ENCODE data around the gene GCLC.
"Not testable (repeated sequence)": the region's sequence is repeated elsewhere in the genome, so short reads cannot be mapped to it uniquely, and the experiment has no call there.

- TF ChIP-seq CTCF (IDR thresholded peaks at IDR 0.05 in 2 of 3, conservative IDR thresholded peaks at IDR 0.05 in 1 of 3; ENCODE audit: control insufficient read depth in 2 of 3, extremely low read depth in 1 of 3, insufficient read depth in 1 of 3, low read depth in 3 of 3, low read length in 3 of 3); JUNB (IDR thresholded peaks at IDR 0.05); ASH2L (IDR thresholded peaks at IDR 0.05; ENCODE audit: borderline replicate concordance, low read depth); REST (IDR thresholded peaks at IDR 0.05; ENCODE audit: low read depth, low read length); NFYA (IDR thresholded peaks at IDR 0.05; ENCODE audit: borderline replicate concordance, low read depth, low read length); ZBTB11 (CRISPR knock-in tag; IDR thresholded peaks at IDR 0.05); RAD21 (IDR thresholded peaks at IDR 0.05; ENCODE audit: insufficient read depth, low read depth, low read length); POLR2A (IDR thresholded peaks at IDR 0.05; ENCODE audit: low read depth, low read length); RBBP5 (conservative IDR thresholded peaks at IDR 0.05); YY1 (IDR thresholded peaks at IDR 0.05; ENCODE audit: low read depth, low read length); HDAC6 (IDR thresholded peaks at IDR 0.05; ENCODE audit: unreplicated experiment); PAX8 (IDR thresholded peaks at IDR 0.05); ZNF592 (IDR thresholded peaks at IDR 0.05): not testable (repeated sequence)
Observed at GRCh38 chr6:53551681-53552080, 6.8 kb upstream of the GCLC start.

Measured in GM12878 (cell line).